Measurements from ENCODE around the gene GNG7. TPM values are rescaled to one million over a fixed set of nuclear protein-coding genes. Genes with fewer than 3 reads are reported as not detected.
"Not testable (repeated sequence)": the region's sequence is repeated elsewhere in the genome, so short reads cannot be mapped to it uniquely, and the experiment has no call there.

Gene GNG7
- total RNA-seq, 1 donor from 2014 or later: 5.5 TPM

- no peaks in the 10 kb centered on the region for H3K36me3 ChIP-seq
- ATAC-seq (no peak), DNase-seq (no peak)
- H3K4me1 ChIP-seq: peaks cover 50% of the 10 kb centered on the region
- no peaks in the 10 kb centered on the region for H3K27me3 ChIP-seq
- peak overlapping the region; percentile 1 for H3K4me3 ChIP-seq
- intact Hi-C loops (cut with DNase I): loop anchor here (5.0 kb wide), 1 partner anchor 37 kb away; no protein-coding TSS in a partner anchor
- no peaks in the 10 kb centered on the region for H3K9me3 ChIP-seq
- H3K27ac ChIP-seq: peak overlapping the region; percentile 95
- TF ChIP-seq CTCF (IDR thresholded peaks at IDR 0.05): no peak
Observed at GRCh38 chr19:2540251-2540645, 162.2 kb downstream of the GNG7 start.

GRCh38 chr19:2538096-2538757 is 164.3 kb downstream of the GNG7 start:
- Histone ChIP-seq H3K27ac (no peak overlapping the region), H3K27me3 (no peaks in the 10 kb centered on the region), H3K9me3 (no peaks in the 10 kb centered on the region), H3K4me1 (peaks cover 30% of the 10 kb centered on the region), H3K36me3 (no peaks in the 10 kb centered on the region), H3K4me3 (no peak overlapping the region)
- TF ChIP-seq CTCF (IDR thresholded peaks at IDR 0.05): no peak
- DNase-seq (no peak), ATAC-seq (no peak)
- intact Hi-C loops (cut with DNase I): no loop called here

- H3K4me3 ChIP-seq; H3K27me3 ChIP-seq; H3K36me3 ChIP-seq; intact Hi-C loops (cut with DNase I); DNase-seq; H3K27ac ChIP-seq; H3K9me3 ChIP-seq: not testable (repeated sequence)
- peak; percentile 47 for ATAC-seq
- H3K4me1 ChIP-seq: peaks cover 25% of the 10 kb centered on the region
Observed at GRCh38 chr19:2537584-2537983, 164.9 kb downstream of the GNG7 start.

- intact Hi-C loops (cut with DNase I): no loop called here
- TF ChIP-seq CTCF (IDR thresholded peaks at IDR 0.05): no peak
- no peaks in the 10 kb centered on the region for H3K36me3 ChIP-seq
- H3K27ac ChIP-seq: no peak overlapping the region
- H3K4me1 ChIP-seq: peaks cover 15% of the 10 kb centered on the region
- no peaks in the 10 kb centered on the region for H3K9me3 ChIP-seq
- ATAC-seq (no peak), DNase-seq (no peak)
- no peaks in the 10 kb centered on the region for H3K27me3 ChIP-seq
- no peak overlapping the region for H3K4me3 ChIP-seq
Observed at GRCh38 chr19:2536461-2536860, 166.0 kb downstream of the GNG7 start.

- Histone ChIP-seq H3K36me3 (no peaks in the 10 kb centered on the region), H3K4me1 (no peaks in the 10 kb centered on the region), H3K27ac (no peak overlapping the region), H3K27me3 (no peaks in the 10 kb centered on the region), H3K9me3 (no peaks in the 10 kb centered on the region), H3K4me3 (no peak overlapping the region)
- no peak for DNase-seq
- TF ChIP-seq CTCF (IDR thresholded peaks at IDR 0.05): no peak
- intact Hi-C loops (cut with DNase I): no loop called here
- no peak for ATAC-seq
Observed at GRCh38 chr19:2534423-2535013, 168.0 kb downstream of the GNG7 start.

GRCh38 chr19:2533686-2534422 is 168.6 kb downstream of the GNG7 start:
- DNase-seq: no peak
- Histone ChIP-seq H3K36me3 (no peaks in the 10 kb centered on the region), H3K4me3 (no peak overlapping the region), H3K4me1 (no peaks in the 10 kb centered on the region), H3K27me3 (no peaks in the 10 kb centered on the region), H3K9me3 (no peaks in the 10 kb centered on the region), H3K27ac (no peak overlapping the region)
- no peak for TF ChIP-seq CTCF (IDR thresholded peaks at IDR 0.05)
- no peak for ATAC-seq
- intact Hi-C loops (cut with DNase I): no loop called here

Measured in upper lobe of right lung (tissue), 1 donor.